Nephron progenitor cell (in vitro differentiated cells): Measurements from ENCODE around the gene NECTIN1.

Experiments used
- DNase-seq: peaks from one replicate; pipeline ENCODE4 v3.0.0; 2021
- H3K27ac Mint-ChIP-seq: 2 replicates; pipeline ENCODE4 v1.8.0; 2021; ENCODE audit warnings: mild to moderate bottlenecking, moderate library complexity, mixed read lengths
- H3K27me3 Mint-ChIP-seq: 2 replicates; pipeline ENCODE4 v1.8.0; 2021; ENCODE audit warnings: mild to moderate bottlenecking, low read depth, mixed read lengths; ENCODE audit not compliant: poor library complexity
- H3K36me3 Mint-ChIP-seq: 2 replicates; pipeline ENCODE4 v1.8.0; 2021; ENCODE audit warnings: low read depth, mixed read lengths
- H3K4me1 Mint-ChIP-seq: 2 replicates; pipeline ENCODE4 v1.8.0; 2021; ENCODE audit warnings: mixed read lengths
- H3K4me3 Mint-ChIP-seq: 2 replicates; pipeline ENCODE4 v1.8.0; 2021; ENCODE audit warnings: mild to moderate bottlenecking, moderate library complexity, mixed read lengths
- H3K9me3 Mint-ChIP-seq: 2 replicates; pipeline ENCODE4 v1.8.0; 2021; ENCODE audit warnings: mild to moderate bottlenecking, moderate library complexity, mixed read lengths
- TF ChIP-seq, protein P1 (sequence below): fragments of 200-600 bp; sonication (generic); IDR thresholded peaks from 2 replicates; pipeline ENCODE4 v1.5.0; 2021; ENCODE audit warnings: antibody characterized with exemption

NECTIN1 gene

DNA sequence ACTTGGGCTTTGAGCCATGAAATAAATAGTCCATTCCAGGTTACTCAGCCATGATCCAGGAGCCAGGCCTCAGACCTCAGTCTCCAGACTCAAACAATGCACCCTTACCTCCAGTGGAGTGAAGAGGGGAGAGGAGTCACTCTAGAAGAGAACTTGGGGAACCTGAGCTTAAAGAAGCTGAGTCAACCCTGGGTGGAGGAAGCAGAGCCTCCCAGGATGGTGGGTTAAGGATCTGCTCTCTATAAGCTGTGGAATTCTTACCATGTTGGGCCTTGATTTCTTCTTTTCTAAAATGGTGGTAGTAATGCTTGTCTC, 113.2 kb downstream of the NECTIN1 start:
- no peak for DNase-seq
- Mint-ChIP-seq H3K4me3 (no peak overlapping the region), H3K27me3 (peaks cover 11% of the 10 kb centered on the region), H3K9me3 (no peaks in the 10 kb centered on the region), H3K4me1 (peaks cover 25% of the 10 kb centered on the region), H3K36me3 (no peaks in the 10 kb centered on the region), H3K27ac (no peak overlapping the region)
- TF ChIP-seq, protein P1, sequence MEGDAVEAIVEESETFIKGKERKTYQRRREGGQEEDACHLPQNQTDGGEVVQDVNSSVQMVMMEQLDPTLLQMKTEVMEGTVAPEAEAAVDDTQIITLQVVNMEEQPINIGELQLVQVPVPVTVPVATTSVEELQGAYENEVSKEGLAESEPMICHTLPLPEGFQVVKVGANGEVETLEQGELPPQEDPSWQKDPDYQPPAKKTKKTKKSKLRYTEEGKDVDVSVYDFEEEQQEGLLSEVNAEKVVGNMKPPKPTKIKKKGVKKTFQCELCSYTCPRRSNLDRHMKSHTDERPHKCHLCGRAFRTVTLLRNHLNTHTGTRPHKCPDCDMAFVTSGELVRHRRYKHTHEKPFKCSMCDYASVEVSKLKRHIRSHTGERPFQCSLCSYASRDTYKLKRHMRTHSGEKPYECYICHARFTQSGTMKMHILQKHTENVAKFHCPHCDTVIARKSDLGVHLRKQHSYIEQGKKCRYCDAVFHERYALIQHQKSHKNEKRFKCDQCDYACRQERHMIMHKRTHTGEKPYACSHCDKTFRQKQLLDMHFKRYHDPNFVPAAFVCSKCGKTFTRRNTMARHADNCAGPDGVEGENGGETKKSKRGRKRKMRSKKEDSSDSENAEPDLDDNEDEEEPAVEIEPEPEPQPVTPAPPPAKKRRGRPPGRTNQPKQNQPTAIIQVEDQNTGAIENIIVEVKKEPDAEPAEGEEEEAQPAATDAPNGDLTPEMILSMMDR, result no peak

DNA sequence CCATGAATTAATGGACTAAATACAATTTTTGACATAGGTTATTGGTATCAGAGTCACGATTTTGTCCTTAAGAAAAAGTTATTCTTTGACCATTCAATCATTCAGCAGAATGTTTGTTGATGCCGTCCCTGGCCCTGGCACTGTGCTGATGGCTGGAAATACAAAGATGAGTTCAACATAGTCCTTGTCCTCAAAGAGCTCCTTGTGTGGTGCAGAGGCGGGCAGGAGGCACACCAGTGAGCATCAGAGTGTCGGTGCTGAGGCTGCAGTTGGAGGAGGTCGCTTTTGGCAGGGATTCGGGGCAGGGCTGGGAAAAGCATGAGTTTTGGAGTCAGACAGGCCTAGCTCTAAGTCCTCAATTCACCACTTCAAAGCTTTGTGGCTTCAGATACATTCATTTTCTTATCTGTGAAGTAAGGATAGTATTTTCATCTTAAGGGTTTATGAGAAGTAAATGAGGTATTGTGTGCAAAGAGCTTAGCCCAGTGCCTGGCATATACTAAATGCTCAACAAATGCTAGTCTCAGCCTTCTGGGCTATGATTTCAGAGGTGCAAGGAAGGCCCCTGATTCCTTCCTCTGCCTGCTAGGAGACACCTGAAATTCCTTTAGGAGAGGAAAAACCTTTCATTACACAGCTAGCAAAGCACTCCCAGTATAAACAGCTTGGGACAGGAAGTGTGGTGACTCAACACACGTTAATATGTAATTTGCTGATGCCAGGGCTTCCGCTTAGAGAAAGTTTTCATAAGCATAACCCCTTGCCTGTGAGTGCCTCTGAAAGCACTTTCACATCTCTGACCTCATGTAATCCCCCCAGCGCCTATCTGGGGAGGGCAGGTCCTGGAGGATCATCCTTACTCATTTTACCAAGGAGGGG, 113.8 kb downstream of the NECTIN1 start:
- no peak overlapping the region for H3K27ac Mint-ChIP-seq
- TF ChIP-seq, protein P1, result no peak
- no peaks in the 10 kb centered on the region for H3K36me3 Mint-ChIP-seq
- no peaks in the 10 kb centered on the region for H3K9me3 Mint-ChIP-seq
- peaks cover 11% of the 10 kb centered on the region for H3K27me3 Mint-ChIP-seq
- no peak for DNase-seq
- H3K4me1 Mint-ChIP-seq, result peaks cover 25% of the 10 kb centered on the region
- no peak overlapping the region for H3K4me3 Mint-ChIP-seq

DNA sequence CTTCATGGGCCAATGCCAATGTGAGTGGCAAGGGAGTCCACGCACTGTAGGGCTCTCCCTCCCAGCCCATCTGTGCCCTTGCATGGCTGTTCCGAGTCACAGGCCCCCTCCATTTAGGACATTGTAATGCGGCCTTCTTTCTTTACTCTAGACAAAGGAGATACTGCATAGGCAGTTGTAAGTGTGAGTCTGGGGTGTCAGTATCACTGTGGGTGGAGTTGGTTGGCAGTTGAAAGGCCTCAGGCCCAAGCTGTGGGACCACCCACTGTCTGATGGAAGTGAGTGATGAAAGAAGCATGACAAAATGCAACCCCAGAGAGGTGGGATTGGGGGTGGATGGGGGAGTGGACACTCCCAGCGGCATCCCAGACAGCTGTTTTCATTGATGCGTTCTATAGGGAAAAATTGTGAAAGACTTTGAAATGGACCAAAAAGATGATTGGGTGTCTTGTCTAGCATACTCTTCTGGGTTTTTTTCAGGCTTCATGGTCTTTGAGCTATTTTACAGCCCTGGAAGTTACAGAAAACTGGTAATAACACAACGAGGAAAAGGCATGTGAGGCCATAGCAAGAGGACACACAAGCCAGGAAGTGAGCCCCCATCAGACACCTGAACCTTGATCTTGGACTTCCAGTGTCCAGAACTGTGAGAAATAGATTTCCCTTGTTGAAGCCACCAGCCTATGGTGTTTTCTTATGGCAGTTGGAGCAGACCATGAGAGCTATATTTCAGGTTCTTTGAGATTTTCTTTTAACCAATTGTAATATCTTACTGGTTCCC, 114.6 kb downstream of the NECTIN1 start:
- no peak for DNase-seq
- no peak overlapping the region for H3K4me3 Mint-ChIP-seq
- no peak overlapping the region for H3K27ac Mint-ChIP-seq
- TF ChIP-seq, protein P1, result no peak
- H3K36me3 Mint-ChIP-seq, result no peaks in the 10 kb centered on the region
- no peaks in the 10 kb centered on the region for H3K9me3 Mint-ChIP-seq
- peaks cover 11% of the 10 kb centered on the region for H3K27me3 Mint-ChIP-seq
- peaks cover 25% of the 10 kb centered on the region for H3K4me1 Mint-ChIP-seq

DNA sequence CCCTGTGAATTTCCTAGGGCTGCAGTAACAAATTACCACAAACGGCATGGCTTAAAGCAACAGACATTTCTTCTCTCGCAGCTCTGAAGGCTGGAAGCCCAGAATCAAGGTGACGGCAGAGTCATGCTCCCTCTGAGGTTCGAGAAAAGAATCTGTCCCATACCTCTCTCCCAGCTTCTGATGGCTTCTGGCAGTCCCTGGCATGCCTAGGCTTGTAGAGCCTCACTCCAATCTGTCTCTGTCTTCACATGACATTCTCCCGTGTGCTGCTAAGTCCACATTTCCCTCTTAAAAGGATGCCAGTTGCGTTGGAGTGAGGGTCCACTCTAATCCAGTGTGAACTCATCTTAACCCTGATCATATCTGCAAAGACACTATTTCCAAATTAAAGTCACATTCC, 116.2 kb downstream of the NECTIN1 start:
- DNase-seq, result no peak
- peaks cover 23% of the 10 kb centered on the region for H3K27me3 Mint-ChIP-seq
- TF ChIP-seq, protein P1, result no peak
- H3K9me3 Mint-ChIP-seq, result no peaks in the 10 kb centered on the region
- peaks cover 20% of the 10 kb centered on the region for H3K4me1 Mint-ChIP-seq
- H3K4me3 Mint-ChIP-seq, result no peak overlapping the region
- H3K27ac Mint-ChIP-seq, result no peak overlapping the region
- H3K36me3 Mint-ChIP-seq, result no peaks in the 10 kb centered on the region

DNA sequence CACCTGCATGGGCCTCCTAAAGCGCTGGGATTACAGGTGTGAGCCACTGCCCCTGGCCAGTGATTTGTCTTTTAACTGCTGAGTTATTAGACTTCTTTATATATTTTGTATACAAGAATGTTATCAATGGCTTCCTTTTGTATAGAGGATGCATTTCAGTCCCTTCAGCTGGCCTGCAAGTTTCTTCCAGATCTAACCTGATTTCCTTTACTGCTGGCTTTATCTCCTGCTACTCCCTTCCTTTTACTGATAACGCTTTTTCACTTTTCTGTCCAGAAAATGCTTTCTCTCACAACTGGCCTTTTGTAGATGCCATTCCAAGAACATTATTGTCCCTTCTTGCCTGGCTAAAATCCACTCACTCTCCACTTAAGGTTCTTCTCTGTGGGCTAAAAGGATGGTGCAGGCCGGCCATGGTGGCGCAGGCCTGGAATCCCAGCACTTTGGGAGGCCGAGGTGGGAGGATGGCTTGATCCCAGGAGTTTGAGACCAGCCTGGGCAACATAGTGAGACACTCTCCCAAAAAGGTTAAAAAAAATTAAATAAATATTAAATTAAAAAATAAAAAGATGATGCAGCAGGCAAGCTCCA, 118.1 kb downstream of the NECTIN1 start:
- H3K36me3 Mint-ChIP-seq, result no peaks in the 10 kb centered on the region
- TF ChIP-seq, protein P1, result no peak
- H3K4me3 Mint-ChIP-seq, result no peak overlapping the region
- H3K4me1 Mint-ChIP-seq, result peaks cover 2% of the 10 kb centered on the region
- no peaks in the 10 kb centered on the region for H3K9me3 Mint-ChIP-seq
- H3K27me3 Mint-ChIP-seq, result peaks cover 27% of the 10 kb centered on the region
- no peak overlapping the region for H3K27ac Mint-ChIP-seq
- DNase-seq, result no peak
